Measurements from ENCODE around the gene DCLRE1B.

Gene DCLRE1B

DNA sequence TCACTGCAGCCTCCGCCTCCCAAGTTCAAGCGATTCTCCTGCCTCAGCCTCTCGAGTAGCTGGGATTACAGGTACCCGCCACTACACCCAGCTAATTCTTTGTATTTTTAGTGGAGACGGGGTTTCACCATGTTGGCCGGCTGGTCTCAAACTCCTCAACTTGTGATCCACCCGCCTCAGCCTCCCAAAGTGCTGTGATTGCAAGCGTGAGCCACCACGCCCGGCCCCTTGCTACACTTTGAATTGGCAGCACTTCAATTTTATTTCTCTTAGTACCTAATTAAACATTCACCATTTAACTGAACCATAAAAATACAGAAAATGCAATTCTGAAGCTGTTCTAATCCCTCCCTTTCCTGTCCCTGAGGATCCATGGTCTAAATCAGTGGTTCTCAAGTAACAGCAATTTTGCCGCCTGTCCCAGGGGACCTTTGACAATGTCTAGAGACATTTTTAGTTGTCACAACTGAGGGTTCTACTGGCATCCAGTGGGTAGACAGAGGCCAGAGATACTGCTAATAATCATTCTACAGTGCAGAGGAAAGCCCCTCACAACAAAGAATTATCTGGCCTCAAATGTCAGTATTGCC lies 13.4 kb upstream of the DCLRE1B start:
- H3K27me3 ChIP-seq (ENCODE audit: insufficient read depth, low read length, poor library complexity, severe bottlenecking) = no peaks in the 10 kb centered on the region
- H3K79me2 ChIP-seq (ENCODE audit: insufficient read depth, low read length) = no peaks in the 10 kb centered on the region
- no peaks in the 10 kb centered on the region for H4K20me1 ChIP-seq (ENCODE audit: insufficient read depth, low read length, poor library complexity, severe bottlenecking)
- H3K9me3 ChIP-seq (ENCODE audit: insufficient read depth, low read depth, low read length) = no peaks in the 10 kb centered on the region
- no peak overlapping the region for H3K4me2 ChIP-seq (ENCODE audit: low read depth, low read length, poor library complexity, severe bottlenecking)
- no peaks in the 10 kb centered on the region for H3F3A ChIP-seq (ENCODE audit: low read depth)
- peaks cover 17% of the 10 kb centered on the region; the same call in 1 of the 2 replicates for H3K36me3 ChIP-seq (ENCODE audit: insufficient read depth, low read length)
- no peak overlapping the region for H3K9ac ChIP-seq (ENCODE audit: low read depth, low read length, poor library complexity, severe bottlenecking)
- H3K4me3 ChIP-seq (ENCODE audit: low read length, poor library complexity, severe bottlenecking) = no peak overlapping the region
- H3K9me2 ChIP-seq (replicated peaks; ENCODE audit: low read depth, low read length) = no peaks in the 10 kb centered on the region
- no peak overlapping the region for H2AFZ ChIP-seq (ENCODE audit: low read length)
- peaks cover 3% of the 10 kb centered on the region for H3K4me1 ChIP-seq (ENCODE audit: insufficient read depth, low read length, poor library complexity, severe bottlenecking)
- no peak for TF ChIP-seq EZH2phosphoT487 (IDR thresholded peaks at IDR 0.05; ENCODE audit: borderline replicate concordance)
- TF ChIP-seq, protein P1, sequence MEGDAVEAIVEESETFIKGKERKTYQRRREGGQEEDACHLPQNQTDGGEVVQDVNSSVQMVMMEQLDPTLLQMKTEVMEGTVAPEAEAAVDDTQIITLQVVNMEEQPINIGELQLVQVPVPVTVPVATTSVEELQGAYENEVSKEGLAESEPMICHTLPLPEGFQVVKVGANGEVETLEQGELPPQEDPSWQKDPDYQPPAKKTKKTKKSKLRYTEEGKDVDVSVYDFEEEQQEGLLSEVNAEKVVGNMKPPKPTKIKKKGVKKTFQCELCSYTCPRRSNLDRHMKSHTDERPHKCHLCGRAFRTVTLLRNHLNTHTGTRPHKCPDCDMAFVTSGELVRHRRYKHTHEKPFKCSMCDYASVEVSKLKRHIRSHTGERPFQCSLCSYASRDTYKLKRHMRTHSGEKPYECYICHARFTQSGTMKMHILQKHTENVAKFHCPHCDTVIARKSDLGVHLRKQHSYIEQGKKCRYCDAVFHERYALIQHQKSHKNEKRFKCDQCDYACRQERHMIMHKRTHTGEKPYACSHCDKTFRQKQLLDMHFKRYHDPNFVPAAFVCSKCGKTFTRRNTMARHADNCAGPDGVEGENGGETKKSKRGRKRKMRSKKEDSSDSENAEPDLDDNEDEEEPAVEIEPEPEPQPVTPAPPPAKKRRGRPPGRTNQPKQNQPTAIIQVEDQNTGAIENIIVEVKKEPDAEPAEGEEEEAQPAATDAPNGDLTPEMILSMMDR (conservative IDR thresholded peaks at IDR 0.05; ENCODE audit: low read length) = no peak

DNA sequence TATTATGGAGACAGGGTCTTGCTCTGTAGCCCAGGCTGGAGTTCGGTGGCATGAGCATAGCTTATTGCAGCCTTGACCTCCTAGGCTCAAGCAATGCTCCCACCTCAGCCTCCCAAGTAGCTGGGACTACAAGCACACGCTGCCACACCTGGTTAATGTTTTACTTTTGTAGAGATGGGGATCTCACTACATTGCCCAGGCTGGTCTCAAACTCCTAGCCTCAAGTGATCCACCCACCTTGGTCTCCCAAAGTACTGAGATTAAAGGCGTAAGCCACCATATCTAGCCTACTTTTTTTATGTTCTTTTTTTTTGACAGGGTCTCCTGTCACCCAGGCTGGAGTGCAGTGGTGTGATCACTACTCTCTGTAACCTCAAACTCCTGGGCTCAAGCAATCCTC lies 11.9 kb upstream of the DCLRE1B start:
- H3K9ac ChIP-seq (ENCODE audit: low read depth, low read length, poor library complexity, severe bottlenecking) = no peak overlapping the region
- no peaks in the 10 kb centered on the region for H3K27me3 ChIP-seq (ENCODE audit: insufficient read depth, low read length, poor library complexity, severe bottlenecking)
- no peak for TF ChIP-seq EZH2phosphoT487 (IDR thresholded peaks at IDR 0.05; ENCODE audit: borderline replicate concordance)
- TF ChIP-seq, protein P1 (conservative IDR thresholded peaks at IDR 0.05; ENCODE audit: low read length) = no peak
- H3K9me3 ChIP-seq (ENCODE audit: insufficient read depth, low read depth, low read length) = no peaks in the 10 kb centered on the region
- H4K20me1 ChIP-seq (ENCODE audit: insufficient read depth, low read length, poor library complexity, severe bottlenecking) = no peaks in the 10 kb centered on the region
- H2AFZ ChIP-seq (ENCODE audit: low read length) = no peak overlapping the region
- H3K36me3 ChIP-seq (ENCODE audit: insufficient read depth, low read length) = peaks cover 17% of the 10 kb centered on the region; the same call in 1 of the 2 replicates
- no peaks in the 10 kb centered on the region for H3K9me2 ChIP-seq (replicated peaks; ENCODE audit: low read depth, low read length)
- no peaks in the 10 kb centered on the region for H3K4me1 ChIP-seq (ENCODE audit: insufficient read depth, low read length, poor library complexity, severe bottlenecking)
- no peaks in the 10 kb centered on the region for H3K79me2 ChIP-seq (ENCODE audit: insufficient read depth, low read length)
- H3K4me2 ChIP-seq (ENCODE audit: low read depth, low read length, poor library complexity, severe bottlenecking) = no peak overlapping the region
- H3F3A ChIP-seq (ENCODE audit: low read depth) = no peaks in the 10 kb centered on the region
- no peak overlapping the region for H3K4me3 ChIP-seq (ENCODE audit: low read length, poor library complexity, severe bottlenecking)

DNA sequence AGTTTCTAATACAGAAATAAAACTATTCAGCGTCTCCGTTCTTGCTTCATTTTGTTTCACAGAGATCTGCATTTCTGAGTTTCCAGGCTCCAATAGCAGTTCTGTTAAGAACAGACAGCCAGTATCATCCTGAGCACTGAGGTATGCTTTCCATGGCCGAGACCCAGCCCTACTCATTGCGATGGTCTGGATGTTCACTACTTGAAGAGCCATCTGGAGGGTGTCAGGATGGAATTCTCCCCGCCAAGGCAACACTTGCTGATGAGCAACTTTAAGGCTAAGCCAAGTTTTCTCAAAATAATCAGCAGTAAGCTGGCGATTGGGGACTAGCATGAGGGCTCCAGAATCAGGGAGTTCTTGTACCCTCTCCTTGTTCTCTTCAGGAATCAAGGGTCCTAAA lies 10.0 kb upstream of the DCLRE1B start:
- Histone ChIP-seq H3K9me2 (replicated peaks; ENCODE audit: low read depth, low read length) (no peaks in the 10 kb centered on the region), H3K9ac (ENCODE audit: low read depth, low read length, poor library complexity, severe bottlenecking) (no peak overlapping the region), H3K4me2 (ENCODE audit: low read depth, low read length, poor library complexity, severe bottlenecking) (no peak overlapping the region), H3K4me1 (ENCODE audit: insufficient read depth, low read length, poor library complexity, severe bottlenecking) (no peaks in the 10 kb centered on the region), H3K4me3 (ENCODE audit: low read length, poor library complexity, severe bottlenecking) (no peak overlapping the region), H3K27me3 (ENCODE audit: insufficient read depth, low read length, poor library complexity, severe bottlenecking) (no peaks in the 10 kb centered on the region), H3F3A (ENCODE audit: low read depth) (no peaks in the 10 kb centered on the region), H3K9me3 (ENCODE audit: insufficient read depth, low read depth, low read length) (no peaks in the 10 kb centered on the region), H2AFZ (ENCODE audit: low read length) (no peak overlapping the region), H3K36me3 (ENCODE audit: insufficient read depth, low read length) (peaks cover 17% of the 10 kb centered on the region; the same call in 1 of the 2 replicates), H4K20me1 (ENCODE audit: insufficient read depth, low read length, poor library complexity, severe bottlenecking) (no peaks in the 10 kb centered on the region), H3K79me2 (ENCODE audit: insufficient read depth, low read length) (no peaks in the 10 kb centered on the region)
- TF ChIP-seq, protein P1 (conservative IDR thresholded peaks at IDR 0.05; ENCODE audit: low read length) = no peak
- TF ChIP-seq EZH2phosphoT487 (IDR thresholded peaks at IDR 0.05; ENCODE audit: borderline replicate concordance) = no peak

Data from Loucy (cell line).